Neural cell (in vitro differentiated cells): ENCODE data around the gene RAD9A.

Experiments
- CTCF ChIP-seq: fragments of 450-650 bp; IDR thresholded peaks from 2 replicates; pipeline ENCODE4 v1.5.1; 2014; ENCODE audit warnings: antibody characterized with exemption, mild to moderate bottlenecking, moderate library complexity; ENCODE audit not compliant: poor library complexity, severe bottlenecking
- EZH2 ChIP-seq: fragments of 200-600, 300-800 bp; shearing (Covaris generic), sonication (generic); IDR thresholded peaks from 2 replicates; pipeline ENCODE4 v1.6.1; 2014; ENCODE audit warnings: antibody characterized with exemption, low read length, borderline replicate concordance, mild to moderate bottlenecking; ENCODE audit not compliant: insufficient read depth, poor library complexity, severe bottlenecking

DNA sequence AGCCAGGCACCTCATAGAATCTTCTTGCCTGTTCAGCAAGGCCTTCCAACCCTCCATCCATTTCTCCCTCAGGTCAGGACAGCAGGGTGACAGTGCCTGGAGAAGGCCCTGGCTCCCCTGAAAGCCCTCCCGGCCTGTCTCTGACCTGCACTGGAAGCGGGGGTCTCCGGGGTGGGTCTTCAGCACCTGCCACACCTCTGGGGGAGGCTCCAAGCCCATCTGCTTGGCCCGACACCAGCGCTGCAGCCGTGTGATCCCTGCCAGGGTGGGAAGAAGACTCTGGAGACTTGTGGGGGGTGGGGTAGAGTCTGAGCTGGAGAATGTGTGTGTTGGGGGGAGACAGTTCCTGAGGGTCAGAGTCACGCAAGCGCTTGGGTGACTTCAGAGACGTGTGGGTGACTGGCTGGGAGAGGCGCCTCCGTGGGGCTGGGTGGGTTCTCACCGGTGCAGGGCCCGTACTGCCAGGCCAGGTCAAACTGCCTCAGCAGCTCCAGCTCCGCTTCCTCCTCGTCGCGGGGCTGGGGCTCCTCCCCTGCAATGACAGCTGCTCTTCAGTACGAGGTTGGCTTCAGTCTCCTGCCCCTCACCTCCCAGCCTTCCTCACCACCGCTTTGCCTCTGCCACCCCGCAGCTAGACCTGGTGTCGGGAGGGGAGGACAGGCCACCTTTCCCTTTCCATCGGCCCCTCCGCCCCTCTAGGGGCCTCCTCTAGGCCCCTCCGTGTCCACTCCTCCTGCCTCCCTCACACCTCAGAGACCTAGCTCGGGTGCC, 39.1 kb upstream of the RAD9A start:
- TF ChIP-seq CTCF = no peak
- no peak for TF ChIP-seq EZH2
